Neural cell (in vitro differentiated cells): ENCODE data around the gene IGSF3.

Source experiments
- CTCF ChIP-seq: fragments of 450-650 bp; IDR thresholded peaks from 2 replicates; pipeline ENCODE4 v1.5.1; 2014; ENCODE audit warnings: antibody characterized with exemption, mild to moderate bottlenecking, moderate library complexity; ENCODE audit not compliant: poor library complexity, severe bottlenecking
- EP300 ChIP-seq: fragments of 450-650 bp; conservative IDR thresholded peaks from 2 replicates; pipeline ENCODE4 v1.6.1; 2014; ENCODE audit warnings: antibody characterized with exemption, mild to moderate bottlenecking, moderate library complexity; ENCODE audit not compliant: poor library complexity, severe bottlenecking
- EZH2 ChIP-seq: fragments of 200-600, 300-800 bp; shearing (Covaris generic), sonication (generic); IDR thresholded peaks from 2 replicates; pipeline ENCODE4 v1.6.1; 2014; ENCODE audit warnings: antibody characterized with exemption, low read length, borderline replicate concordance, mild to moderate bottlenecking; ENCODE audit not compliant: insufficient read depth, poor library complexity, severe bottlenecking
- POLR2AphosphoS5 ChIP-seq: IDR thresholded peaks from 2 replicates; pipeline ENCODE4 v1.6.1; 2012
- REST ChIP-seq: IDR thresholded peaks from 2 replicates; pipeline ENCODE4 v1.6.1; 2012; ENCODE audit warnings: borderline replicate concordance

- no peak for TF ChIP-seq EP300
- no peak for TF ChIP-seq EZH2
- no peak for TF ChIP-seq CTCF
- no peak for TF ChIP-seq POLR2AphosphoS5
- no peak for TF ChIP-seq REST
Measured at GRCh38 chr1:116686723-116687352, 19.3 kb upstream of the IGSF3 start.
